GM21529 (cell line): Measurements from ENCODE around the gene OPA3.

Experiments used
- ATAC-seq: cut with Tn5 transposase; IDR thresholded peaks from one replicate; pipeline ENCODE4 v1.9.1; 2021; ENCODE audit not compliant: unreplicated experiment

Gene OPA3

DNA sequence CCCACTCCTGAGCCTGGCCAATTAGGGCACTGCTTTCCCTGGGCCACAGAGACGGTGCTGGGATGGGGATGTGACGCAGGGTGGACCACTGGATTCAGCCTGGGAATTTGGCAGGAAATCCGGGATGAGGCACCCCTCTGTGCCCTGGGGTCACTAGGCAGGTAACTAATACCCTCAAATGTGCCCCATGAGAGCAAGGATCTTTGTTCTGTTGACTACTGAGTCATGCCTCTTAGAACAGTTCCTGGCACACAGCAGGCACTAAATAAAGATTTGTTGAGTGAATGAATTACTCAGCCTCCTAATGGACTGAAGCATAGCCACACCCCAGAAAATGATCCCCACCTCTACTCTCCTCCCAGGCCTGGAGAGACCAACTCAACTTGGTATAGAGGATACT is 15.9 kb downstream of the OPA3 start:
- ATAC-seq: no peak

DNA sequence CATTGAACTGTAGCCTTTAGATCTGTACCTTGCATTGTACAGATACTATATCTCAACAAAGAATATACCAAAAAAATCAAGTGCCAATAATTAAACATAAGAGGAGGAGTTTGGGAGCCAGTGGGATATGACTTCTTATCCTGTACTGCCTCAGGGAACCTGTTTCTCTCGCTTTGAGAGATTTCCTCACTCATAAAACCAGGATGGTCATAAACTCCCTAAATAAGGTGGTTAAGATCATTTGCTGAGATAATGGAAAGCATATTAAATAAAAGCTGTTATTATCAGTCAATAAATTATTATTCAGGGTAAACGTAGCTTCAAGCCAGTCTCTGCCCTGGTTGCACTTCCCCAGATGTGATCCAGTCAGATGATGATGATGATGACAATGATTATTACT is 17.0 kb downstream of the OPA3 start:
- no peak for ATAC-seq

DNA sequence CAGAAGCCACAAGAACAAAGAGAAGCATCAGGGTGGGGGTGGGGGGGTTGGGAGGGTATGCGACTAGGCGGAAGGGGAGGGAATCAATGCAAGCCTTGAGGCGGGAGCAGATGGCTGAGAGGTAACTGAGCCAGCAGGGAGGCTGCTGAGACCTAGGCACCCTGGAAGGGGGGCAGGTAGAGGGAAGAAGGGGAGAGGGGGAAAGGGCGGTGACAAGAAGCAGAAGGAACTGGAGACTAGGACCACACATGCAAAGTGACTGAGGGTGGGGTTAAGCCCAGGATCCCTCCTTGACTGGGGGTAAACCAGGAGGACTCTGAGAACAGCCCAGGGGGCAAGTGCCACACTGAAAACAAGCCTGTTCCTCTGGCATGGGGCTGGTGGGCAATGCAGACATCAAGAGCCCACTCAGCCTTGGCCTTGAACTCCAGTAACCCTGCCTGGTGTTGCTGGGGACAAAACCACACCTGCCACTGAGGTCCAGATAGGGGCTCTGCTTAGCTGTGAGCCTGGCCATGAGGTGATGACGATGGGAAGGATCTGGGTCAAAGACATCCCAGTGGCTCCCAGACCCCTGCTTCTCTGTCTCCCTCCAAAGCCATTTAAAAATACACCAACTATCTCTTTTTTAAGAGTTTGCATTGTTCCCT is 20.3 kb downstream of the OPA3 start:
- no peak for ATAC-seq

DNA sequence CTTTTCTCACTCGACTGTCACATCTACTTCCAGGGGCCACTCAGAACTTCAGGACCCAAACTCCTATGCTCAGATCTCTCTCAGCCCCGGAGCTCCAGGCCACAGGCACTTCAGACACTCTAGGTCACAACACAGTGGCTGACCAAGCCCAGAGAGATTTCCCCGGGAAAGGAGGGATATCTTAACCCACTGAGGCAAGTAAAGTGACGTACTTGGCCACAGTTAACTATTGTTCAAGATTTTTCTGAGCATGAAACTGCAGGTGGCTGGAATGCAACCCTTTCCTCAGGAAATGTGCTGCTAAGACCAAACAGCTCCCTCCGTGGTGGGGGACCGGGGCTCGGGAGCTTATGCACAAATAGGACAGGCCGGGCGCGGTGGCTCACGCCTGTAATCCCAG is 23.9 kb downstream of the OPA3 start:
- ATAC-seq: no peak

DNA sequence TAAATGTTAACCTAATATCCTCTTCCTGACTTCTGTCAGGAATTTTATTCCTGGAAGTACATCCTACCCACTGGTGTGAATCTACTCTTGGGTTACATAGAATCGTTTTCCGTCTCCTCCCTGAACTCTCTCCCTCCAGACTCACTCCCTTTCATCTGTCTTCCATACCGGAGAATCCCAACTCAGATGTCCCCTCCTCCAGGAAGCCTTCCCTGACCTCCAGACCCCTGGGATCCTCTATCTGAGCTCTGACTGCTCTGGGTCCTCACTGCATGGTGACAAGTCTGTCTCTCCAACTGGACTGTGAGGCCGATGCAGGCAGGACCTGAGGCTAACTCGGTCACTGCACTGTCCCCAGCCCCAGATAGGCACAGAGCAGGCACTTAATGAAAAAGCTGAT is 24.6 kb downstream of the OPA3 start:
- ATAC-seq: no peak

DNA sequence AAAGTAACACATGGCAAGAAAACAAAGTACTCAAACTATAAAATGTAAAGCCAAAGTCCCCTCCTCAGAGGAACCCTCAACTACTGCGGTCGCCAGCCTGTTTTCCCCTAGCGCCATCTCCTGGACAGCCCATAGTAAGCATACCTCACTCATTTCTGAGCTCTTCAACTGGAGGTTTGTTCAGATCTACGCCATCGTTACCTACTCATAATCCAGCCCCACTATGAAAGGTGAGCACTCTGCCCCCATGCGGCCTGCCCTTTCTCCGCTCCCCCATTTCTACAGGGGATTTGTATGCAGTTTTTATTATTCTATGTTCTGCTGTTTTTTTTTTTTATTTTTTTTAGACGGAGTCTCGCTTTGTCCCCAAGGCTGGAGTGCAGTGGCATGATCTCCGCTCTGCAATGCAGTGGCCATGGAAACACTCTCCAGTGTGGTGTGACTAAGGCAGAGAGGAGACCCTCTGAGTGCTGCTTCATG is 26.2 kb downstream of the OPA3 start:
- ATAC-seq: no peak

DNA sequence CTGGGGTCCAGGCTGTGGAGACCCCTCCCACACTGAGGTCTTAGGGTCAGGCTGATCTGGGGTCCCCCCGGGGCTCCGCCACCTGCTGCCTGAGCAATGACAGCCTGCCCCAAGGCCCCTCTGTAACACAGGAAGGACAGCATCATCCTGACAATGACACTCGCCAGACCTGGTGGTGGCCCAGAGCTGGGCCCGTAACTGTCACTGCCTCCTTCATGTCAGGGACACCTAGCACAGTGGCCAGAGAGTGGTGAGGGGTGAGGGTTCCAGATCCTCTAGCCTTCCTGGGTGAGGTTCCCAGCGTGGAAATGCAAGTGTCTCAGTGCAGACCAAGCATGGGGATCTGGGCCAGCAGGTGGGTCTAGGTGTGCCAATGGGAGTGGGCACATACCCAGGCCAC is 27.8 kb downstream of the OPA3 start:
- ATAC-seq: no peak

DNA sequence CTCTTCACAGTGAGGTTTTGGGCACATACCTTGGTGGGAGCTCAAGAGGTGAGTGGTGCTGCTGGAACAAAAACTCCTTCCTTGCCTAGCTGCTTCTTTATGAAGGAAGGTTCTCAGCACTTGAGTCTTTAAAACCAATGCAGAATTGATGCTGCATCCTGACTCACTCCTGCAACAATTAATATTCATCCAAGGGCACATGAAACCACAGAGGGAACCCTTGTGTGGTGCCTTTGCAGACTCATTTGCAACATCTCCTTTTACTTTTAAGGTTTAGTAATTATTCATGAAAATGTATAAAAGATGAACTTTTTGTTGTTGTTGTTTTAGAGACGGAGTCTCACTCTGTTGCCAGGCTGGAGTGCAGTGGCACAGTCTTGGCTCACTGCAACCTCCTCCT is 30.1 kb downstream of the OPA3 start:
- ATAC-seq: no peak

DNA sequence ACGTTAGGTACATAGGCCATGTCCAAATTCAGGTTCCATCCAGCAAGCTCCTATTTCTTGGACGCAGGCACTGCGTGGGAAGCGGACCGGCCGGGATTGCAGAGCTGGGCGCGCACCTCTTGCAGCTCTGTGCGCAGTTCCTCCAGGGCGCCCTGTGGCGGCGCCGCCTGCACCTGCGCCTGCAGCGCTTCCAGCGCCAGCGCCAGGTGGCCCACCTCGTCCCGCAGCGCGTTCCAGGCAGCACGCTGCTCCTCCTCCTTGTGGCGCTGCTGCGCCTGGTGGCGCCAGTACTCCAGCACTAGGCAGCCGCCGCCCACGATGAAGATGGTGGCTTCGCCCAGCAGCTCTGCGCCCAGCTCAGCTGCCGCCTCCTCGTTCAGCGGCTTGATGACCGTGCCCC is 31.1 kb downstream of the OPA3 start:
- ATAC-seq: no peak

DNA sequence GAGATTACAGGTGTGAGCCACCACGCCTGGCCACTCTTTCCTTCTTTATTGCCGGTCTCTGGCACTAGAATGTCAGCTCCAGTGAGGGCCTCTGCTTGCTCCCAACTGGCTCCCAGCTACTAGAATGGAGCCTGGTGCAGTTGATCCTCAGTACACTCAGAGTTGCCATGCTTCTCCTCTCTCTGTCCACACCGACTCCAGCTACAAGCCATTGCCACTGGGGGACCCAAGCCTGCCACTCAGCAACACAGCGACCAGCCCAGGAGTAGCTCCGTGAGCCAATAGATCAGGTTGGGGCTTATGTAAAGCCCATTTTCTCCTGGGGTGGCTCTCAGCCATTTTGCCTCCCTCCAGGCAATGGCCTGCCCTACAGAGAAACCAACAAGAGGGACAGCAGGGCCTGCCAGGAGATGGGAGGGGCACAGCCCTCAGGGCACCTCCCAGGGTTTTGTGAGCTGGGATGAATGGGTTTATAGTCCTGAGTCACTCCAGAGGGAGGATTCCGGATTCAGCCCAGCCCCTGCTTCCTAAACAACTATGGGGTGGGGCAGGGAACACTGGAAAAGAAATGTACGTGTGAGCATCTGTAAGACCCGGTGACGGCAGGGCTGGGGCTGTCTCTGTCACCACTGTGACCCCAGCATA is 36.5 kb downstream of the OPA3 start:
- ATAC-seq: no peak

DNA sequence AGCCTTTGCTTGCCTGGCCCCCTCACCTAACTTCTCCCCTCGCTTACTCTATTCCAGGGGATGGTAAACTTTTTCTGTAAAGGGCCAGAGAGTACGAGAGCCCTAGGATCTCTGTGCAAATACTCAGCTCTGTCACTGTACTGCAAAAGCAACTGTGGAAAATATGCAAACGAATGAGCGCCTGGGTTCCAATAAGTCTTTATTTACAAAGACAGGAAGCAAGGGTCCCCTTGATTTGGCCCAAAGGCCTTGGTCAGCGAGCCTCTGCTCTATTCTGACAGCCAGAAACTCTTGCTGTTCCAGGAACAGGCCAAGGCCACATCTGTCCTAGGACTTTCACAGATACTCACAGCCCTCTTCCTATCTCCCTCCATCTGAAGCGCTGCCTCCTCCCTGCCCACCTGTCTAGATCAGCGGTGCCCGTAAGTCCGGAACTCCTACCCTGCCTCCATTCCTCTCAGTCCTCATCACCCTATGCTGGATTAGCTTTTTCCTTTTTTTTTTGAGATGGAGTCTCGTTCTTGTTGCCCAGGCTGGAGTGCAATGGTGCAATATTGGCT is 37.3 kb downstream of the OPA3 start:
- ATAC-seq: no peak

DNA sequence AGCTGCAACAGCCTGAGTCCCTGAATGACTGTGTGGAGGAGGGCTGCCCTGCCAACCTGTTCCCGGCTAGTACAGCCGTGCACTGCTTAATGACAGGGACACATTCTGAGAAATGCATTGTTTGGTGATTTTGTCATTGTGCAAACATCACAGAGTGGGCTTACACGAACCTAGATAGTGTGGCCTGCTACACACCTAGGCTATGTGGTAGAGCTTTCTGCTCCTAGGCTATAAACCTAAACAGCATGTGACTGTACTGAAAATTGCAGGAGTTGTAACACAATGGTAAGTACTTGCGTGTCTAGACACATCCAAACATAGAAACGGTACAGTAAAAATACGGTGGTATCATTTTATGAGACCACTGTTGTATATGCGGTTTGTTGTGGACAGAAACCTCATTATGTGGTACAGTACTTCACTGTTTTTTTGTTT is 42.4 kb downstream of the OPA3 start:
- ATAC-seq: no peak

DNA sequence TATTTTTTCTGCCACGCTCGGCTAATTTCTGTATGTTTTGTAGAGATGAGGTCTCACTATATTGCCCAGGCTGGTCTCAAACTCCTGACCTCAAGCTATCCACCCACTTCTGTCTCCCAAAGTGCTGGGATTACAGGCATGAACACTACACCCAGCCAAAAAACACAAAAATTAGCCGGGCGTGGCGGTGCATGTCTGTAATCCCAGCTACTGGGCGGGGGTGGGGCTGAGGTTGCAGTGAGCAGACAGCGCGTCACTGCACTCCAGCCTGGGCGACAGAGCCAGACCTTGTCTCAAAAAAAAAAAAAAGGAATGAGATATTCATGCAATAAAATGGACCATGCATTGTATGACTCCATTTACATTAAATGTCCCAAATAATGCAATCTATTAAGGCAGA is 45.1 kb downstream of the OPA3 start:
- no peak for ATAC-seq

DNA sequence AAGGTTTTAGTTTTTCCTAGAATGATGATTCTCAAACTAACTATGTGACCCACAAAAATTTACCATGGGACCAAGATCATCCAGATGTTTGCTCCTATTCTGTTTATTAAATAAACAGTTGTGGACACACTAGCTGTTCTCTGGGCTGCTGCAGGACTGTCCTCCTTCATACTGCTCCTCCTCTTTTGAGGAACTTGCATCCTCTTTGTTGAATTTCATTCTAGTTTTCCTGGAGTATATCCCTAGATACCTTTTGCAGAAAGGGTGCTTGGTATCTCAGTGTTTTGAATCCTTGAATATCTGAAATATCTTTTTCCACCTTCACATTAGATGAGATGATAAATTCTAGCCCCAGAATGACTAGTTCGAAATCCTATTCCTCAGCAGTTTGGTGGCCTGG is 53.3 kb downstream of the OPA3 start:
- no peak for ATAC-seq

DNA sequence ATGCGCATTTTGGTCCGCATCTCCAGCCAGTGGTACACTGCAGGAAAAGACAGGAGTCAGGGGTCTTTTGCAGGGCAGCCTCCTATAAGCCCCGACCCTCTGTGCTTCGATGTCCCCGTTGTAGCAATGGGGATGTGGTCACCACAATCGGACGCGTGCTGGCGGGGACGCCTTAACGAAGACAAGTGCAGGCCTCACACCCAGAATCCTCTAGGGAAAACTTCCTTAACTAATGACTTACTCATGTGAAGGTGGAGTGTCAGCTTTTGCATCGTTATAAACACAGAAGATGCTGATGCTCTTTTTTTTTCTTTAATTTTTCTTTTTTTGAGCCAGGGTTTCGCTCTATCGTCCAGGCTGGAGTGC is 55.2 kb downstream of the OPA3 start:
- no peak for ATAC-seq

DNA sequence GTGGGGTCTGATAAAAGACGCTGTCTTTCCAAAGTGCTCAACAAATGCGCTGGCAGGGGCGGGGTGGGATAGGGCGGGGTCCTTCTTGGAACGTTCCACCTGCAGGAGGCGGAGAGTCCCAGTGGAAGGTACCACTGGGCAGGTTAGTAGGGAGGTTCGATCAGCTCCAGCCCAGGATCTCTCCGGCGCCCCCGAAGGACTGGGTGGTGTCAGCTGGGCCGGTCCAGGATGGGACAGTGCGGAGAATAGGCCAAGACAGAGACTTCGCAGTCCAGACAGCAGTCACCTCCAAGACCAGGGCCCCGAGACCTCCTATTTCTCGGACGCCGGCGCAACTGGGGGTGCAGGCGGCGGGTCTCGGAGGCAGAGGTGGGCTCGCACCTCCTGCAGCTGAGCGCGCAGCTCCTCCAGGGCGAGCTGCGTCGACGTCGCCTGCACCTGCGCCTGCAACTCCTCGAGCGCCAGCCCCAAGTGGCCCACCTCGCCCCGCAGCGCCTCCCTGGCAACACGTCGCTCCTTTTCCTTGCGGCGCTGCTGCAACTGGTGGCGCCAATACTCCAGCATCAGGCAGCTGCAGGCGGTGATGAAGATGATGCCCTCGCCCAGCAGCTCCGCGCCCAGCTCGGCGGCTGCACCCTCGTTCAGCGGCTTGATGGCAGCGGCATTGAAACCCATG is 55.7 kb downstream of the OPA3 start:
- no peak for ATAC-seq

DNA sequence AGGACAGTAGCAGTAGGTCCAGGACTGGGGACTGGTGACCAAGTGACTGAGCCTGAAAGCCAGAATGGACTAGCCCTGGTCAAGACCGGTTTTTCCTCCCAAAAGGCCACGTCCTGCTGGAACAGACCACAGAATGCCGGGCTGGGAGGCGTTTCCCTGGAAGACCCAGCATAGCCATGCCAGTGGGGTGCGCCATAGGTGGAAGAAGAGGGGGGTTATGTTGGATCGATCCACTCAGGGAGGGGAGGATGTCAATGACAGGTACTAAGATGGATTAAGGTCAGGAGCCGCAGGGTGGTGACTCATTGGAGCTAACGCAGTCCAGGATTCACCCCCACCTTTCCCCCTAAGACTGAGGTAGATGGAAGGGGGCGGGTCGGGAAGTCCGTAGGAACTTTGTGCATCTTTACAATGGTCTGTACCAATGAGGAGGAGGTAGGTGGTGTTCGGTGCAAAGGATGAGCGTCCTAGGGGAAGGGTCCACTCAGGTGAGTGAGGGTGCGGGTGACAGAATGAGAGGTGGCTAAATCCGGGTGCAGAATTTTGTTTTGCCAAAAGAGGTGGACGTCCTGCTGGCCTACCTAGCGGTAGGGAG is 56.4 kb downstream of the OPA3 start:
- ATAC-seq: no peak

DNA sequence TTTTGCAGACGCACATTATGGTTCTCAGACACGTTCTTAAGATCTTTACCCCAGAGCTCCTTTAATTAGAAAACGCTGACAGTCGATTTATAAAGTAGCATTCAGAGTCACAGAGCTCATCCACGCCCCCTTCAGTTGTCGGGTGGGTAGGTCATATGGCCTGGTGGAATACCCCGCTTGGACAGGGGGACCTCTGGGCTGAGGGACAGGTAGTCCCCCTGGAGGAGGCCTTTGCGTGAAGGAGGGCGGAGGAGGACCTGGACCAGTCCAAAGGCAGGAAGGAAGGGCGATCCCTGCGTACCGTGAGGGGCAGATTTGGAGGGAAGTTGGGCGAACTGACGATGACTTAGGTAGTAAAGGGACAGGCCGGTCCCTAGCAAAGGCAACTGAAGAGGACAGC is 56.9 kb downstream of the OPA3 start:
- no peak for ATAC-seq

DNA sequence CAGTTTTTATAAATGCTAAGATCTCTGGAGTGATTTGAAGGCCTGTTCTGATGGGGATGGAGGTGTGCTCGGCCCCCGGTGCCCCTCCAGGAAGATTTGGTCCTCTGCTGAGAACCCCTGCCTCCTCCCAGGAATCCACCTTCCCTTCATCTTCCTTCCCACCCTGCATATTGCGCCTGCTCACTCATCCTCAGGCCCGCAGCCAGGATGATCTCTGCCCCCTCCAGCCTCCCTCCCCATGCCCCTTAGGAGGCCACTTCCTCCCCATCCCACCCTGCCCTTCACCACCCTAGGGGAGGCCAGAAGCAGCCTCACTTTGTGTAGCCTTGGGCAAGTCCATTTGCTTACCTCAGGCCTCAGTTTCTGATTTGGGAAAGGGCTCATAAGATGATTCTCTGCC is 57.6 kb downstream of the OPA3 start:
- no peak for ATAC-seq

DNA sequence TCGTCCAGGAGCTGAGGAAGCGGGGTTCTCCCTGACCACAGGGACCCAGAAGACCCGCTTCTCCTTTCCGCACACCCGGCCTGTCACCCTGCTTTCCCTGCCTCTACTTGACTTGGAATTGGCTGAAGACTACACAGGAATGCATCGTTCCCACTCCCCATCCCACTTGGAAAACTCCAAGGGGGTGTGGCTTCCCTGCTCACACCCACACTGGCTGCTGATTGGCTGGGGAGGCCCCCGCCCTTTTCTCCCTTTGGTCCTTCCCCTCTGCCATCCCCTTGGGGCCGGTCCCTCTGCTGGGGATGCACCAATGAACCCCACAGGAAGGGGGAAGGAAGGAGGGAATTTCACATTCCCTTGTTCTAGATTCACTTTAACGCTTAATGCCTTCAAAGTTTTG is 58.5 kb downstream of the OPA3 start:
- no peak for ATAC-seq

DNA sequence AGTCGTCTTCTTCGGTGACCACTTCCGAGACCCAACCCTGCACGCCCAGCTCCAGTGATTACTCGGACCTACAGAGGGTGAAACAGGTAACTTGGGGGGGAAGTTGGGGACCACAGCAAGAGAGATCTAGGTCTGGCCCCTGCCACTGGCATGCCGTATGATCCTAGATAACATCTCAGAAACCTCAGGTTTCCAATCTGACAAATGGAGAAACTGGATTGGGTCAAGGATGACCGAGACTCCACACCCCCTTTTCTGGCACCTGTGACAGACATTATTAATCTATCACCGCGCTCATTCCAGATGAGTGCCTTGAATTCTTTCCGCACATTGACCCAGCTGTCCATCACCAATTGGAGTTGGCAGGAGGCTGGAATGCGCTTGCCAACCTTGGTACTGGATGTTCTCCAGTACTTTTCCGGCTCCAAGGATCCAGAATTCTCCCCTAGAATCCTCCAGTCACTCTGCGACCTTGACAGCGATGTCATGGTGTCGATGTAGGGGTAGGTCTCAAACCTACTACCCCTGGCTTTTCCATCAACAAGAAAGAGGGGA is 60.0 kb downstream of the OPA3 start:
- no peak for ATAC-seq
